ENCODE measurements around the gene ERBB4.

DNA sequence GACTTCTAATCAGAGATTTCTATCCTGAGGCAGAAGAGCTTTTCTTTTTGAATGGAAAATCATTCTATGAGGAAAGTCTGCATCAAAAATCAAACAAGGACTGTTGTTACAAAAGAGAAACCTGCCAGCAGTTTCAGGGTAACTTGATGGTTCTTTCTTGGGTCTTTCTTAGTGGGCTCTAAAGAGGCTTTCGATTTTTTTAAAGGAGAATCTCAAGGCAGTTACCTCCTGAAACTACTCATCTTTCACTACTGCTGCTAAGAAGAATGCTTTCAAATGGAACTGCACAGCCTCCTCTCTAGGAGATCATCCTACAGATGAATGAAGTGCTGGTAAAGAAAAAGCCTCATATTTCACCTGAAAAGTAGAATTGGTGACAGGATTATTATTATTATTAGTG, 272.3 kb downstream of the ERBB4 start:
- TF ChIP-seq, protein P1, sequence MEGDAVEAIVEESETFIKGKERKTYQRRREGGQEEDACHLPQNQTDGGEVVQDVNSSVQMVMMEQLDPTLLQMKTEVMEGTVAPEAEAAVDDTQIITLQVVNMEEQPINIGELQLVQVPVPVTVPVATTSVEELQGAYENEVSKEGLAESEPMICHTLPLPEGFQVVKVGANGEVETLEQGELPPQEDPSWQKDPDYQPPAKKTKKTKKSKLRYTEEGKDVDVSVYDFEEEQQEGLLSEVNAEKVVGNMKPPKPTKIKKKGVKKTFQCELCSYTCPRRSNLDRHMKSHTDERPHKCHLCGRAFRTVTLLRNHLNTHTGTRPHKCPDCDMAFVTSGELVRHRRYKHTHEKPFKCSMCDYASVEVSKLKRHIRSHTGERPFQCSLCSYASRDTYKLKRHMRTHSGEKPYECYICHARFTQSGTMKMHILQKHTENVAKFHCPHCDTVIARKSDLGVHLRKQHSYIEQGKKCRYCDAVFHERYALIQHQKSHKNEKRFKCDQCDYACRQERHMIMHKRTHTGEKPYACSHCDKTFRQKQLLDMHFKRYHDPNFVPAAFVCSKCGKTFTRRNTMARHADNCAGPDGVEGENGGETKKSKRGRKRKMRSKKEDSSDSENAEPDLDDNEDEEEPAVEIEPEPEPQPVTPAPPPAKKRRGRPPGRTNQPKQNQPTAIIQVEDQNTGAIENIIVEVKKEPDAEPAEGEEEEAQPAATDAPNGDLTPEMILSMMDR (IDR thresholded peaks at IDR 0.05 in 4 of 5, conservative IDR thresholded peaks at IDR 0.05 in 1 of 5), result no peak
- no peak for TF ChIP-seq POLR2A (IDR thresholded peaks at IDR 0.05)

Data from gastrocnemius medialis (tissue), 4 donors.